CD14-positive monocyte (primary cell): ENCODE measurements around the gene DNAH9. TPM values are rescaled to one million over a fixed set of nuclear protein-coding genes. Genes with fewer than 3 reads are reported as not detected.

Source experiments
- DNase-seq, 3 donors: peaks; one replicate each; pipeline ENCODE4 v3.0.0-alpha.2; 2011 to 2022
- H2AFZ ChIP-seq: 2 replicates; pipeline ENCODE4 v1.6.0; 2012; ENCODE audit warnings: mild to moderate bottlenecking, low read depth, low read length, inconsistent platforms; ENCODE audit not compliant: insufficient read depth, poor library complexity, severe bottlenecking
- H3K27ac ChIP-seq, 2 donors: 1 replicate in 1 of 2; 2 replicates in 1 of 2; pipeline ENCODE4 v1.5.1; 2012 to 2013; ENCODE audit warnings: low read length in 2 of 2, control low read depth in 1 of 2, inconsistent platforms in 1 of 2, low read depth in 1 of 2, mild to moderate bottlenecking in 1 of 2
- H3K27me3 ChIP-seq, 2 donors: one replicate each; pipeline versions ENCODE4 v1.6.0 to v1.6.1; 2011 to 2013; ENCODE audit warnings: low read length in 2 of 2; ENCODE audit not compliant: control insufficient read depth in 2 of 2, insufficient read depth in 2 of 2
- H3K36me3 ChIP-seq, 2 donors: replicated peaks in 1 of 2; 1 replicate in 1 of 2; 2 replicates in 1 of 2; pipeline versions ENCODE4 v1.5.1 to v1.6.1; 2012 to 2013; ENCODE audit warnings: low read length in 2 of 2, control low read depth in 1 of 2, inconsistent platforms in 1 of 2, mild to moderate bottlenecking in 1 of 2; ENCODE audit not compliant: insufficient read depth in 2 of 2, control insufficient read depth in 1 of 2
- H3K4me1 ChIP-seq, 2 donors: 1 replicate in 1 of 2; 2 replicates in 1 of 2; pipeline versions ENCODE4 v1.5.1 to v1.6.1; 2012 to 2013; ENCODE audit warnings: low read length in 2 of 2, control low read depth in 1 of 2, inconsistent platforms in 1 of 2, mild to moderate bottlenecking in 1 of 2, moderate library complexity in 1 of 2; ENCODE audit not compliant: insufficient read depth in 2 of 2, control insufficient read depth in 1 of 2
- H3K4me2 ChIP-seq: replicated peaks from 2 replicates; pipeline ENCODE3; 2012; ENCODE audit warnings: low read length, moderate library complexity, mild to moderate bottlenecking; ENCODE audit not compliant: poor library complexity, severe bottlenecking; ENCODE audit errors: extremely low read depth
- H3K4me3 ChIP-seq, 3 experiments: fragments of 200-600 bp in 1 of 3; sonication (generic) in 1 of 3; replicated peaks in 1 of 3; 1 replicate in 2 of 3; 2 replicates in 1 of 3; pipeline ENCODE4 v1.5.1; 2011 to 2013; ENCODE audit warnings: low read length in 3 of 3, mild to moderate bottlenecking in 3 of 3, control low read depth in 2 of 3, low read depth in 2 of 3, inconsistent platforms in 1 of 3, moderate library complexity in 1 of 3
- H3K79me2 ChIP-seq: 2 replicates; pipeline ENCODE4 v1.6.0; 2012; ENCODE audit warnings: mild to moderate bottlenecking, control low read depth, inconsistent platforms, low read length, moderate library complexity; ENCODE audit not compliant: insufficient read depth
- H3K9ac ChIP-seq: 2 replicates; pipeline ENCODE4 v1.6.0; 2017; ENCODE audit warnings: low read length, mild to moderate bottlenecking; ENCODE audit not compliant: insufficient read depth, poor library complexity, severe bottlenecking
- H3K9me3 ChIP-seq, 2 donors: replicated peaks in 1 of 2; 1 replicate in 1 of 2; 2 replicates in 1 of 2; pipeline versions ENCODE4 v1.5.1 to v1.6.1; 2012 to 2013; ENCODE audit warnings: low read length in 2 of 2, control low read depth in 1 of 2; ENCODE audit not compliant: control insufficient read depth in 1 of 2, insufficient read depth in 1 of 2
- H4K20me1 ChIP-seq: 2 replicates; pipeline ENCODE4 v1.6.0; 2012; ENCODE audit warnings: mild to moderate bottlenecking, low read length, control low read depth, moderate library complexity; ENCODE audit not compliant: insufficient read depth
- H3K27ac Mint-ChIP-seq, 7 donors: one replicate each; pipeline ENCODE4 v1.8.0; 2020; ENCODE audit warnings: mild to moderate bottlenecking in 7 of 7, mixed read lengths in 7 of 7, moderate library complexity in 6 of 7, inconsistent platforms in 2 of 7
- H3K27me3 Mint-ChIP-seq, 3 donors: one replicate each; pipeline ENCODE4 v1.8.0; 2021 to 2022; ENCODE audit warnings: low read depth in 3 of 3, mild to moderate bottlenecking in 3 of 3, mixed read lengths in 3 of 3, moderate library complexity in 3 of 3, inconsistent platforms in 1 of 3
- H3K36me3 Mint-ChIP-seq, 2 donors: one replicate each; pipeline ENCODE4 v1.8.0; 2020; ENCODE audit warnings: mixed read lengths in 2 of 2, inconsistent platforms in 1 of 2, mild to moderate bottlenecking in 1 of 2
- H3K4me1 Mint-ChIP-seq: one replicate; pipeline ENCODE4 v1.8.0; 2020; ENCODE audit warnings: mild to moderate bottlenecking, mixed read lengths
- H3K4me3 Mint-ChIP-seq, 2 donors: one replicate each; pipeline ENCODE4 v1.8.0; 2020; ENCODE audit warnings: mild to moderate bottlenecking in 2 of 2, mixed read lengths in 2 of 2, moderate library complexity in 1 of 2
- H3K9me3 Mint-ChIP-seq, 7 donors: one replicate each; pipeline ENCODE4 v1.8.0; 2020 to 2022; ENCODE audit warnings: mixed read lengths in 7 of 7, mild to moderate bottlenecking in 6 of 7, moderate library complexity in 6 of 7, inconsistent platforms in 2 of 7
- WGBS: methylation state at CpG from one replicate; pipeline ENCODE4 v1.1.5; 2013; ENCODE audit warnings: missing lambda C conversion rate; ENCODE audit not compliant: insufficient coverage; 5-methylcytosine and 5-hydroxymethylcytosine counted together
- intact Hi-C, 2 donors: fragments of 100-400 bp; cut with micrococcal nuclease; formaldehyde crosslinking; loops; one replicate each; pipeline versions ENCODE4 v1.15.0 to v1.15.1; 2023
- polyA plus RNA-seq, 3 donors: library from polyadenylated mRNA; depleted of rRNA in 1 of 3; unstranded in 2 of 3; stranded (reverse) in 1 of 3; fragments of 300-500 nt in 2 of 3; fragments of >200 nt in 1 of 3; fragmentation: Illumina TruSeq in 2 of 3; gene quantifications; 1 replicate in 2 of 3; 2 replicates in 1 of 3; pipeline ENCODE4 v1.2.3, GENCODE V29; 2012 to 2021
- TF ChIP-seq, protein P1 (sequence below): fragments of 200-600 bp; IDR thresholded peaks from one replicate; pipeline ENCODE4 v1.8.0; 2022; ENCODE audit warnings: antibody characterized with exemption, mild to moderate bottlenecking

The DNAH9 gene
- polyA plus RNA-seq, 3 donors, result not detected

DNA sequence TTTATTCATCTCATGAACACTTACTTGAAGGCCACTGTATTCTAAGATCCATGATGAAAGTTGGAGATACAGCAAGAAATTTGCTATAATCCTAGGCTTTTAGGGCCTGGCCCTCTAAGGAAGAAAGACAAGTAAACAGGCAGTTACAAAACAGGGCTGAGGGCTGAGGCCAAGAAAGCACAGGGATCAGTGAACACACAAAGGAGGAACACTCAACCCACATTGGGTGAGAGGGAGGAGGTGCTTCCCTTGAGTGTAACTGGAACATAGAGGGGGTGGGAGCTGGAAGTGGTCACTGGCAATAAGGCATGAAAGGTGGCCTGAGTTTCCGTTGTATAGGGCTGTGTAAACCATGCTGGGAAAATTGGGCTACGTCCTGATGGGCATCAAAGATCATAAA lies 286.8 kb downstream of the DNAH9 start:
- no CpG with 5 or more reads among the region's 2 CpGs for WGBS
- H3K4me2 ChIP-seq, result no peak overlapping the region
- peaks cover 3 to 9% of the 10 kb centered on the region in 2 donors for H3K9me3 ChIP-seq
- TF ChIP-seq, protein P1, sequence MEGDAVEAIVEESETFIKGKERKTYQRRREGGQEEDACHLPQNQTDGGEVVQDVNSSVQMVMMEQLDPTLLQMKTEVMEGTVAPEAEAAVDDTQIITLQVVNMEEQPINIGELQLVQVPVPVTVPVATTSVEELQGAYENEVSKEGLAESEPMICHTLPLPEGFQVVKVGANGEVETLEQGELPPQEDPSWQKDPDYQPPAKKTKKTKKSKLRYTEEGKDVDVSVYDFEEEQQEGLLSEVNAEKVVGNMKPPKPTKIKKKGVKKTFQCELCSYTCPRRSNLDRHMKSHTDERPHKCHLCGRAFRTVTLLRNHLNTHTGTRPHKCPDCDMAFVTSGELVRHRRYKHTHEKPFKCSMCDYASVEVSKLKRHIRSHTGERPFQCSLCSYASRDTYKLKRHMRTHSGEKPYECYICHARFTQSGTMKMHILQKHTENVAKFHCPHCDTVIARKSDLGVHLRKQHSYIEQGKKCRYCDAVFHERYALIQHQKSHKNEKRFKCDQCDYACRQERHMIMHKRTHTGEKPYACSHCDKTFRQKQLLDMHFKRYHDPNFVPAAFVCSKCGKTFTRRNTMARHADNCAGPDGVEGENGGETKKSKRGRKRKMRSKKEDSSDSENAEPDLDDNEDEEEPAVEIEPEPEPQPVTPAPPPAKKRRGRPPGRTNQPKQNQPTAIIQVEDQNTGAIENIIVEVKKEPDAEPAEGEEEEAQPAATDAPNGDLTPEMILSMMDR, result no peak
- H3K36me3 Mint-ChIP-seq, result no peaks in the 10 kb centered on the region
- no peak overlapping the region for H3K4me3 Mint-ChIP-seq
- intact Hi-C loops, result no loop called here
- no peaks in the 10 kb centered on the region for H3K4me1 ChIP-seq
- no peaks in the 10 kb centered on the region for H3K36me3 ChIP-seq
- H3K4me1 Mint-ChIP-seq, result no peaks in the 10 kb centered on the region
- H3K79me2 ChIP-seq, result no peaks in the 10 kb centered on the region
- H3K27ac Mint-ChIP-seq, result no peak overlapping the region
- H3K4me3 ChIP-seq, result no peak overlapping the region
- DNase-seq, result no peak
- peaks cover 0 to 2% (median 1%) of the 10 kb centered on the region in 3 donors for H3K27me3 Mint-ChIP-seq
- peaks cover 7 to 13% (median 10%) of the 10 kb centered on the region in 7 donors for H3K9me3 Mint-ChIP-seq
- H2AFZ ChIP-seq, result no peak overlapping the region
- H3K27ac ChIP-seq, result no peak overlapping the region
- no peaks in the 10 kb centered on the region for H3K27me3 ChIP-seq
- no peak overlapping the region for H3K9ac ChIP-seq
- no peaks in the 10 kb centered on the region for H4K20me1 ChIP-seq

DNA sequence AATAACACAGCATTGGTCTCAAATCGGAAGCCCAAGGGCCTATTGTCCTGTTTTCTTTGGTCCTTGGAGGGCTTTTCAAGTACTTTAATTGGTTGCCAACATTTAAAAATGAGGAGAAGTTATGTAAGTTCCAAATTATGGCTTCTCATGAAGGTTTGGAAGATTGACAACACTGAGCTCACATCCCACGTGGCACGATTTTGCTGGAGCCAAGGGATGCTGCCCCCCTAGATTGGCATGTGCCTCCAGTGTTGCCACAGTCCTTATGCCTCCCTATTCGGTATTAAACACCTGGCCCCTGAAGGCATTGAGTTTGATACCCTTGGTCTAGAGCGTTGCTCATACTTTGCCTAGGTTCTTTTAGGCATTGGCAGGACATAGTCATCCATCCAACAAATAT lies 291.0 kb downstream of the DNAH9 start:
- no peaks in the 10 kb centered on the region for H3K36me3 ChIP-seq
- H3K27ac Mint-ChIP-seq, result no peak overlapping the region
- H3K4me3 ChIP-seq, result no peak overlapping the region
- H3K36me3 Mint-ChIP-seq, result no peaks in the 10 kb centered on the region
- WGBS, result 88% methylated on average over 3 of the region's 5 CpGs
- H3K27ac ChIP-seq, result no peak overlapping the region
- H3K79me2 ChIP-seq, result no peaks in the 10 kb centered on the region
- H3K4me1 Mint-ChIP-seq, result no peaks in the 10 kb centered on the region
- no peaks in the 10 kb centered on the region for H3K27me3 Mint-ChIP-seq
- H4K20me1 ChIP-seq, result no peaks in the 10 kb centered on the region
- no peak overlapping the region for H3K9ac ChIP-seq
- no peak for DNase-seq
- TF ChIP-seq, protein P1, result no peak
- no peak overlapping the region for H2AFZ ChIP-seq
- H3K9me3 ChIP-seq, result peaks cover 4 to 8% of the 10 kb centered on the region in 2 donors
- H3K27me3 ChIP-seq, result no peaks in the 10 kb centered on the region
- intact Hi-C loops, result no loop called here
- H3K4me3 Mint-ChIP-seq, result no peak overlapping the region
- H3K9me3 Mint-ChIP-seq, result peaks cover 4 to 18% (median 7%) of the 10 kb centered on the region in 7 donors
- H3K4me1 ChIP-seq, result no peaks in the 10 kb centered on the region
- no peak overlapping the region for H3K4me2 ChIP-seq
